GM18861 (cell line): ENCODE results near the gene RAD51B.

Experiments used
- ATAC-seq: cut with Tn5 transposase; IDR thresholded peaks from one replicate; pipeline ENCODE4 v1.9.1; 2021; ENCODE audit not compliant: unreplicated experiment

The RAD51B gene

GRCh38 chr14:68370057-68370360 is 550.4 kb downstream of the RAD51B start:
- ATAC-seq, result no peak

- ATAC-seq, result no peak
Observed at GRCh38 chr14:68372368-68372767, 552.8 kb downstream of the RAD51B start.

GRCh38 chr14:68373124-68373646 is 553.6 kb downstream of the RAD51B start:
- no peak for ATAC-seq

GRCh38 chr14:68373847-68374444 is 554.4 kb downstream of the RAD51B start:
- no peak for ATAC-seq

- ATAC-seq, result no peak
Observed at GRCh38 chr14:68374682-68375081, 555.1 kb downstream of the RAD51B start.

- ATAC-seq, result no peak
Observed at GRCh38 chr14:68375376-68375775, 555.8 kb downstream of the RAD51B start.

GRCh38 chr14:68376067-68376779 is 556.6 kb downstream of the RAD51B start:
- no peak for ATAC-seq

- ATAC-seq, result no peak
Observed at GRCh38 chr14:68377006-68377405, 557.4 kb downstream of the RAD51B start.

GRCh38 chr14:68377459-68377858 is 557.9 kb downstream of the RAD51B start:
- no peak for ATAC-seq

- peak; percentile 13 for ATAC-seq
Observed at GRCh38 chr14:68379510-68380328, 560.1 kb downstream of the RAD51B start.

GRCh38 chr14:68380329-68380741 is 560.8 kb downstream of the RAD51B start:
- ATAC-seq, result peak; percentile 59

GRCh38 chr14:68384335-68384734 is 564.8 kb downstream of the RAD51B start:
- no peak for ATAC-seq

GRCh38 chr14:68384881-68385280 is 565.3 kb downstream of the RAD51B start:
- no peak for ATAC-seq

GRCh38 chr14:68386446-68386845 is 566.9 kb downstream of the RAD51B start:
- no peak for ATAC-seq

- ATAC-seq, result no peak
Observed at GRCh38 chr14:68386950-68387779, 567.6 kb downstream of the RAD51B start.

- ATAC-seq, result no peak
Observed at GRCh38 chr14:68389943-68390342, 570.4 kb downstream of the RAD51B start.

GRCh38 chr14:68390741-68391140 is 571.2 kb downstream of the RAD51B start:
- ATAC-seq, result no peak

- no peak for ATAC-seq
Observed at GRCh38 chr14:68391311-68392014, 571.9 kb downstream of the RAD51B start.

- no peak for ATAC-seq
Observed at GRCh38 chr14:68392393-68393141, 573.0 kb downstream of the RAD51B start.

- ATAC-seq, result no peak
Observed at GRCh38 chr14:68393259-68393658, 573.7 kb downstream of the RAD51B start.
